ENCODE data around the gene KCTD17. TPM values are rescaled to one million over a fixed set of nuclear protein-coding genes. Genes with fewer than 3 reads are reported as not detected.

Gene KCTD17
- total RNA-seq, 2 experiments from 2014 or later = 28.1 to 34.7 TPM

DNA sequence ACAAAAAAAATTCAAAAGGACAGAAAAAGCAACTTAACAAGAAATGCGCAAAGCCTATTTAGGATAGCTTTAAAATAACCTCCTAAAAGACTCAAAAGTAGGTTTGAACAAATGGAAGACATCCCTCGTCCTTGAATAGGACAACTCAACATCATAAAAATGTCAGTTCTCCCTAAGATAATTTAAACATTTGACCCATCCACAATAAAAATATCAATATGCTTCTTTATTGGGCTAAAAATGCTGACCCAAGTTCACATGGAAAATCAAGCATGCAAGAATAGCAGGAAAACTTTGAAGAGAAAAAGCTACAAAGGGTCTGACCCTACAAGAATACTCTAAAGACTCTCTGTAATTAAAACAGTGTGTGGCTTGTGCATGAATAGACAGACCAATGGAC, 12.1 kb upstream of the KCTD17 start:
- Mint-ChIP-seq H3K4me1 (peaks cover 12% of the 10 kb centered on the region), H3K27ac (no peak overlapping the region), H3K27me3 (peaks cover 24% of the 10 kb centered on the region), H3K4me3 (no peak overlapping the region), H3K9me3 (no peaks in the 10 kb centered on the region), H3K36me3 (no peaks in the 10 kb centered on the region)
- ATAC-seq (ENCODE audit: low read depth) = no peak
- no peak for DNase-seq
- POLR2A ChIA-PET = interaction anchor here (0.7 kb wide), 1 partner anchor 14 kb away, joined by 4 read pairs; no protein-coding TSS in a partner anchor

- DNase-seq (no peak), ATAC-seq (ENCODE audit: low read depth) (no peak)
- no peak overlapping the region for H3K27ac Mint-ChIP-seq
- peaks cover 5% of the 10 kb centered on the region for H3K27me3 Mint-ChIP-seq
- no peak overlapping the region for H3K4me3 Mint-ChIP-seq
- POLR2A ChIA-PET = interaction anchor here (0.6 to 1.6 kb wide), 4 partner anchors 8 to 907 kb away, joined by 3 to 5 read pairs (median 4); partner anchors contain the start of genes IL2RB and KCTD17
- no peaks in the 10 kb centered on the region for H3K9me3 Mint-ChIP-seq
- peaks cover 19% of the 10 kb centered on the region for H3K4me1 Mint-ChIP-seq
- H3K36me3 Mint-ChIP-seq = no peaks in the 10 kb centered on the region
These were observed 8.2 kb upstream of the KCTD17 start for GRCh38 chr22:37043209-37043827.

DNA sequence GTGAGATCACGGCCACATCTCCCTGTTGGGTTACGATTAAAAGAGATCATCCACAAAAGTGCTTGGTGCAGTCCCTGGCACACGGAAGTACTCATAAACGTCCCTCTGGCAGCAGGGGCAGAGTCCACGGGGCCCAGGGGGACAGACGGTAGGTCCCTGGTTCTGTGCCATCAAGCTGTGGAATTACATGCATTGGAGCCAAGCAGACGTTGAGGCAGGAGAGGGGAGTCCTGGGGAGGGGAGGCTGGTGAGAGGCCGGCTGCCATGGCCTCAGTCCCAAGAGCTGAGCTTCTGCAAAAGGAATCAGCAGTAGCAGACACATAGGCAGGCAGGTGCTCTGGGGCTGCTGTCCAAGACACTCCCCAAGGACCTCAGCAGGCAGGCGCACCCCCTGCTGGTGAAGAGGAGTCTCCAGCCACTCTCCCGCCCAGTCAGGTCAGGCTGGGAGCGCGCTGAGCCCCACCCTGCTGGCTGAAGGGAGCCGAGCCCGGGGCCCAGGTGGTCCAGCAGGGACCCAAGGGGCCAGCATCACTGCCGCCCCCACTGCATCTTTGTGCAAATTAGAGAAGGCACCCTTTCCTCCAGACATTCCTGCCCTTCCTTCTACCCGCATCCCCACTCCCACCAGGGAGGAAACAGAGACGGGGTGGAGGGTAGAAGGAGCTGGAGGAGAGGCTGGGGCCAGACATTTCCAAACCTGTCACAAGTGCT, 7.6 kb upstream of the KCTD17 start:
- H3K27ac Mint-ChIP-seq = no peak overlapping the region
- DNase-seq (peak; percentile 68), ATAC-seq (ENCODE audit: low read depth) (peak; percentile 93)
- no peak overlapping the region for H3K4me3 Mint-ChIP-seq
- H3K9me3 Mint-ChIP-seq = no peaks in the 10 kb centered on the region
- peaks cover 19% of the 10 kb centered on the region for H3K4me1 Mint-ChIP-seq
- no peaks in the 10 kb centered on the region for H3K36me3 Mint-ChIP-seq
- POLR2A ChIA-PET = interaction anchor here (1.0 to 1.6 kb wide), 4 partner anchors 8 to 523 kb away, joined by 3 to 5 read pairs (median 4); partner anchors contain the start of genes IL2RB and KCTD17
- peaks cover 5% of the 10 kb centered on the region for H3K27me3 Mint-ChIP-seq

DNA sequence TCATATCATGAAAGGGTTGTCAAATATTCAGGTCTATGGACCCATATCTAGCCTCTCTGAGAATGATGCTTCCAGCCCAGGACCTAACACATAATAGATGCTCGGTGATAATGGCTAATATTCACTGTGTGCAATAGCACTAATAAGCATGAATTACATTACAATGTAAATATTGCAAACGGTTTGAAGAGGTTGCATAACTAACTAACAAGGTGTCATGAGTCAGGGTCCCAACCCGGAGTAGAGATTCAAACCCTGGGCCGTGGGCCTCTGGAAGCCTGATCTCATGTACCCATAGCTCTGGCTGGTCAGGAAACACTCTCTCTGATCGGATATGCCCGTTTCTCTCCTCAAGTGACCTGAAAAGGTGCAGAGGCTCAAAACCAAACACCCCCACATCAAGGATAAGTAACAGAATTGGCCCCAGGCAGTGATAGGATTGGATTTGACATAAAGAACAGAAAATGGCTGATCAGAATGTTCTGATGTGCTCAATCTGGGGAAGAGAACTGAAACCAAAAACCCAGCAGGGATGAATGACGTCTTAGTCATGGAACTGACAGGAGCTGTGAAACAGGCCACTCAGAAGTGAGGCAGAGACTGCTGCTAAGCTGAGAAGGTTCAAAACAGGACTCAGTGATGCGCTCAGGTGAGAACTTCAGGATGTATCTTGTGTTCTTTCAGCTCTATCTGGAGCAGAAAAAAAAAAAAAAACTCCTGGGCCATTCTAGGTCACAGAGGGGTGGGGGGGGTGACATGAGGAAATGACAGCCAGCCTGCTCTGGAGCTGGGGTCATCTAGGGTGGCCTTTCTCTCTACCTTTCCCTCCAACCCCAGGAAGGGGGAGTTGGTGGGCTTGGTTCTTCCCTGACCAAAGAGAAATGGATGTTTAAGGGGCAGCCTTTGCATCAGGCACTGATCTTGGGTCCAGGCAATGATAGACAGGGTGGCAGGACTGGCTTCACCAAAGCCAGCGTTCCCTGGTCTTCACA, 6.6 kb upstream of the KCTD17 start:
- POLR2A ChIA-PET = interaction anchor here (0.7 to 1.3 kb wide), 4 partner anchors 105 to 522 kb away, joined by 3 to 5 read pairs (median 4); partner anchors contain the start of gene IL2RB
- Mint-ChIP-seq H3K4me1 (peaks cover 19% of the 10 kb centered on the region), H3K27me3 (peaks cover 5% of the 10 kb centered on the region), H3K36me3 (no peaks in the 10 kb centered on the region), H3K4me3 (no peak overlapping the region), H3K9me3 (no peaks in the 10 kb centered on the region), H3K27ac (no peak overlapping the region)
- ATAC-seq (ENCODE audit: low read depth) (no peak), DNase-seq (no peak)

DNA sequence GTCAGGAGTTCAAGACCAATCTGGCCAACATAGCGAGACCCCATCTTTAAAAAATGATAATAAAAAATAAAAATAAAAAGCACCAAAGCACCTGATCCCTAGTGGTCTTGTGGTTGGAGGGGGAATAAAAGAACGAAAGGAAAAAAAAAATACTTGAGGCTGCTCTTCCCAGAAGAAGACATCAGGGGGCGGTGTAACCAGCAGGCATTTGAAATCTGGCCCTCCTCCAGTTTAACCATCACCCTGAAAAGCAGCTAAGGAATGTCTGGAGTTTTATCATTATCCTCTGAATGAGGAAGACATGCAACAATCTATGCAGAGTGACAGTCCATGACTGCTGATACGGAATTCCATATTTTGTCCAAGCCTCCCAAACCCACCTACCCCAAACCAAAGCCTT, 5.6 kb upstream of the KCTD17 start:
- H3K9me3 Mint-ChIP-seq = no peaks in the 10 kb centered on the region
- no peak overlapping the region for H3K4me3 Mint-ChIP-seq
- no peaks in the 10 kb centered on the region for H3K36me3 Mint-ChIP-seq
- H3K27ac Mint-ChIP-seq = no peak overlapping the region
- no peak for ATAC-seq (ENCODE audit: low read depth)
- peaks cover 3% of the 10 kb centered on the region for H3K27me3 Mint-ChIP-seq
- POLR2A ChIA-PET = interaction anchor here (0.8 kb wide), 2 partner anchors 154 to 214 kb away, joined by 4 read pairs; no protein-coding TSS in a partner anchor
- peaks cover 15% of the 10 kb centered on the region for H3K4me1 Mint-ChIP-seq
- no peak for DNase-seq

GRCh38 chr22:37046589-37046988, 5.0 kb upstream of the KCTD17 start:
- peaks cover 12% of the 10 kb centered on the region for H3K4me1 Mint-ChIP-seq
- DNase-seq (no peak), ATAC-seq (ENCODE audit: low read depth) (no peak)
- POLR2A ChIA-PET = interaction anchor here (0.6 to 0.8 kb wide), 2 partner anchors 213 to 1580 kb away, joined by 4 to 6 read pairs; no protein-coding TSS in a partner anchor
- H3K27me3 Mint-ChIP-seq = peaks cover under 1% of the 10 kb centered on the region
- no peak overlapping the region for H3K27ac Mint-ChIP-seq
- no peaks in the 10 kb centered on the region for H3K9me3 Mint-ChIP-seq
- no peaks in the 10 kb centered on the region for H3K36me3 Mint-ChIP-seq
- H3K4me3 Mint-ChIP-seq = no peak overlapping the region

DNA sequence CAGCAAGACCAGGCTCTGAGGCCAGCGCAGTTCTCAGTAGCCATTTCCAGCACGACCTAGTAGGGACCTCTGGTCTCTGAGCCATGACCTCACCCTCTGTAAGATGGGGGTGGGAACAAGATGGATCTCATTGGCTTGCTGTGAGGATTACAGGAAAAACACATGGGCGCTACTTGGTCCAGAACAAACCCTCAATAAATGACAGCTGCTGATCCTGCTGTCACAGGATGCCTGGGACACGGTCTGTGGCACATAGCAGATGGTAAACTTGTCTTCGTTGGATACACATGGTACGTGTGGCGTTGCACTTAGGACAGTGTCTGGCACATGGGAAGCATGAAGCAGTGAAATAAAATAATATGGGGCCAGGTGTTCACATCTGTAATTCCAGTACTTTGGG, 4.5 kb upstream of the KCTD17 start:
- H3K27ac Mint-ChIP-seq = no peak overlapping the region
- H3K36me3 Mint-ChIP-seq = no peaks in the 10 kb centered on the region
- POLR2A ChIA-PET = interaction anchor here (0.6 kb wide), 1 partner anchor 1580 kb away, joined by 6 read pairs; no protein-coding TSS in a partner anchor
- no peaks in the 10 kb centered on the region for H3K9me3 Mint-ChIP-seq
- DNase-seq (no peak), ATAC-seq (ENCODE audit: low read depth) (no peak)
- H3K4me1 Mint-ChIP-seq = peaks cover 10% of the 10 kb centered on the region
- no peaks in the 10 kb centered on the region for H3K27me3 Mint-ChIP-seq
- H3K4me3 Mint-ChIP-seq = no peak overlapping the region

DNA sequence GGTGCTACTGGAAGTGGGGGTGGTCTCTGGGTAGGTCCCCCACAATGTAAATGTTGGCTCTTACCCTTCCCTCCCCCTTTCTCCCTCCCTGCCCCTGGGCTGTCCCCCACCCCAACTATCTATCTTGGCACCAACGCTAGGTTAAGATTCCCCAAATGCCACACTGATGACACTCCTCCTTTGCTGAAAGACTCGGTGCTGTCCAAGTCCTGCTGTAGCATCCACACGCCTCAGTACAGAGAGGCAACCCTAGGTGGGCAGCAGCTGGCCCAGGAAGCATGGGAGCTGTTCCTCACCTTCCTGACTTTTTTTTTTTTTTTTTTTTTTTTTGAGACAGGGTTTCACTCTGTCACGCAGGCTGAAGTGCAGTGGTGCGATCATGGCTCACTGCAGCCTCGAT, 3.4 kb upstream of the KCTD17 start:
- Mint-ChIP-seq H3K27ac (no peak overlapping the region), H3K27me3 (no peaks in the 10 kb centered on the region), H3K36me3 (no peaks in the 10 kb centered on the region), H3K9me3 (no peaks in the 10 kb centered on the region), H3K4me3 (no peak overlapping the region), H3K4me1 (peaks cover 18% of the 10 kb centered on the region)
- no peak for ATAC-seq (ENCODE audit: low read depth)
- POLR2A ChIA-PET = interaction anchor here (0.7 kb wide), 1 partner anchor 71 kb away, joined by 4 read pairs; no protein-coding TSS in a partner anchor
- DNase-seq = no peak

- Mint-ChIP-seq H3K9me3 (no peaks in the 10 kb centered on the region), H3K36me3 (peaks cover 3% of the 10 kb centered on the region), H3K4me1 (peaks cover 18% of the 10 kb centered on the region), H3K27ac (no peak overlapping the region), H3K4me3 (no peak overlapping the region), H3K27me3 (no peaks in the 10 kb centered on the region)
- no peak for DNase-seq
- POLR2A ChIA-PET = no interaction called here
- no peak for ATAC-seq (ENCODE audit: low read depth)
These were observed 2.3 kb upstream of the KCTD17 start for GRCh38 chr22:37049224-37049623.

DNA sequence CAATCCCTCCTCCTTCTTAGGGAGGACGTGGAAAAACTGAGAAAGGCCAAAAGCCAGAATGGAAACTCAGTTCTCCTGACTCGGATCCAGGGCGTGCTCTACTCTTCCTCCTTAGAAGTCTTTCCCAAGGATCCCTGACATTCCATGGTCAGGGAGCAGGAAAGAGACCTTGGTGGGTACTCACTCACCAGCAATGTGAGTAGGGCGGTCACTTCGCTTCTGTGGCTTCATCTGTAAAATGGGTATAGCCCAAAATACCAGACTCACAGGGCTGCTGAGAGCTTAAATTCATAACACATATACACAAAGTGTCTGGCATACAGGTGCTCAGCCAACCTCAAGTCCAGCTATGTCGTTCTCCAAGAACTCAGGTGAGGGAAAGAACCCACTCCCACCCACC, 629 bp upstream of the KCTD17 start:
- H3K27ac Mint-ChIP-seq = no peak overlapping the region
- H3K4me3 Mint-ChIP-seq = no peak overlapping the region
- POLR2A ChIA-PET = interaction anchor here (0.6 to 1.7 kb wide), 5 partner anchors 8 to 568 kb away, joined by 3 to 8 read pairs (median 5); no protein-coding TSS in a partner anchor
- no peaks in the 10 kb centered on the region for H3K27me3 Mint-ChIP-seq
- peaks cover 3% of the 10 kb centered on the region for H3K36me3 Mint-ChIP-seq
- H3K9me3 Mint-ChIP-seq = no peaks in the 10 kb centered on the region
- H3K4me1 Mint-ChIP-seq = peaks cover 14% of the 10 kb centered on the region
- ATAC-seq (ENCODE audit: low read depth) (no peak), DNase-seq (no peak)

- DNase-seq (no peak), ATAC-seq (ENCODE audit: low read depth) (no peak)
- Mint-ChIP-seq H3K36me3 (peaks cover 7% of the 10 kb centered on the region), H3K4me3 (peak overlapping the region; percentile 70), H3K27ac (peak overlapping the region; percentile 0), H3K9me3 (no peaks in the 10 kb centered on the region), H3K4me1 (peaks cover 11% of the 10 kb centered on the region), H3K27me3 (no peaks in the 10 kb centered on the region)
- POLR2A ChIA-PET = interaction anchor here (1.0 to 1.7 kb wide), 4 partner anchors 10 to 147 kb away, joined by 3 to 6 read pairs (median 4); no protein-coding TSS in a partner anchor
These were observed 1.1 kb downstream of the KCTD17 start for GRCh38 chr22:37052386-37053309.
